Measurements from ENCODE around the gene ACOT8.
"Not testable (repeated sequence)": the region's sequence is repeated elsewhere in the genome, so short reads cannot be mapped to it uniquely, and the experiment has no call there.

Gene ACOT8

GRCh38 chr20:45880988-45881788 is 24.0 kb upstream of the ACOT8 start, which contains the start of gene ZSWIM1:
ZSWIM1 (plus strand) TSS chr20:45881227; CDS start chr20:45882593, 1,366 bp downstream.
- H3K79me1 ChIP-seq (ENCODE audit: low read length): peaks cover 2% of the 10 kb centered on the region
- H4K8ac ChIP-seq (ENCODE audit: low read depth, low read length): no peak within 1 kb of the TSS
- H3K4me1 ChIP-seq (ENCODE audit: control insufficient read depth, low read depth, low read length): no peaks in the 10 kb centered on the region
- DNase-seq: peak; percentile 100
- H2BK5ac ChIP-seq (ENCODE audit: low read length): no peak within 1 kb of the TSS
- H3K27me3 ChIP-seq (ENCODE audit: insufficient read depth, low read length, poor library complexity): no peaks in the 10 kb centered on the region
- H2BK15ac ChIP-seq (replicated peaks; ENCODE audit: low read depth): no peak within 1 kb of the TSS
- H3K56ac ChIP-seq (ENCODE audit: low read length): peak within 1 kb of the TSS; percentile 93
- H3K27ac ChIP-seq (ENCODE audit: low read depth, low read length): no peak within 1 kb of the TSS
- peaks cover 7% of the 10 kb centered on the region for H3K36me3 ChIP-seq (ENCODE audit: control insufficient read depth, insufficient read depth, low read length)
- H3K4me3 ChIP-seq (ENCODE audit: low read length): peak within 1 kb of the TSS; percentile 75
- H2BK120ac ChIP-seq (ENCODE audit: low read depth, low read length): no peak within 1 kb of the TSS
- H3K4me2 ChIP-seq (ENCODE audit: low read length): peak within 1 kb of the TSS; percentile 67
- no peak within 1 kb of the TSS for H4K5ac ChIP-seq (ENCODE audit: low read length)
- H3K23ac ChIP-seq (ENCODE audit: low read length): no peak within 1 kb of the TSS
- no peak within 1 kb of the TSS for H3K4ac ChIP-seq (ENCODE audit: low read depth, low read length)
- no CpG with 5 or more reads among the region's 23 CpGs for WGBS (ENCODE audit: extremely low coverage, insufficient coverage, low lambda C conversion rate)
- peak within 1 kb of the TSS; percentile 84 for H3K9ac ChIP-seq (ENCODE audit: low read length)
- no peak within 1 kb of the TSS for H3K18ac ChIP-seq (ENCODE audit: low read length)
- H2AK5ac ChIP-seq (ENCODE audit: low read length): no peak within 1 kb of the TSS
- peaks cover 5% of the 10 kb centered on the region for H3K79me2 ChIP-seq (ENCODE audit: control insufficient read depth, insufficient read depth, low read length)

GRCh38 chr20:45878076-45878761 is 21.0 kb upstream of the ACOT8 start:
- Histone ChIP-seq H3K4ac (ENCODE audit: low read depth, low read length) (no peak overlapping the region), H3K27ac (ENCODE audit: low read depth, low read length) (no peak overlapping the region), H2BK120ac (ENCODE audit: low read depth, low read length) (no peak overlapping the region), H3K23ac (ENCODE audit: low read length) (no peak overlapping the region), H3K27me3 (ENCODE audit: insufficient read depth, low read length, poor library complexity) (no peaks in the 10 kb centered on the region), H4K8ac (ENCODE audit: low read depth, low read length) (no peak overlapping the region), H2AK5ac (ENCODE audit: low read length) (no peak overlapping the region), H3K4me1 (ENCODE audit: control insufficient read depth, low read depth, low read length) (no peaks in the 10 kb centered on the region), H2BK5ac (ENCODE audit: low read length) (no peak overlapping the region), H3K18ac (ENCODE audit: low read length) (no peak overlapping the region), H3K9ac (ENCODE audit: low read length) (no peak overlapping the region), H3K4me3 (ENCODE audit: low read length) (no peak overlapping the region), H3K56ac (ENCODE audit: low read length) (no peak overlapping the region), H2BK15ac (replicated peaks; ENCODE audit: low read depth) (no peak overlapping the region), H3K4me2 (ENCODE audit: low read length) (no peak overlapping the region), H3K79me1 (ENCODE audit: low read length) (peaks cover 2% of the 10 kb centered on the region), H3K79me2 (ENCODE audit: control insufficient read depth, insufficient read depth, low read length) (peaks cover 5% of the 10 kb centered on the region), H4K5ac (ENCODE audit: low read length) (no peak overlapping the region), H3K36me3 (ENCODE audit: control insufficient read depth, insufficient read depth, low read length) (peaks cover 5% of the 10 kb centered on the region)
- no CpG with 5 or more reads among the region's 13 CpGs for whole genome bisulfite sequencing (ENCODE audit: extremely low coverage, insufficient coverage, low lambda C conversion rate)
- DNase-seq: no peak

- DNase-seq: peak; percentile 31
- H2BK120ac ChIP-seq (ENCODE audit: low read depth, low read length): no peak overlapping the region
- H3K23ac ChIP-seq (ENCODE audit: low read length): no peak overlapping the region
- H3K56ac ChIP-seq (ENCODE audit: low read length): no peak overlapping the region
- H4K5ac ChIP-seq (ENCODE audit: low read length): no peak overlapping the region
- H3K36me3 ChIP-seq (ENCODE audit: control insufficient read depth, insufficient read depth, low read length): no peaks in the 10 kb centered on the region
- no peak overlapping the region for H2AK5ac ChIP-seq (ENCODE audit: low read length)
- H3K79me1 ChIP-seq (ENCODE audit: low read length): no peaks in the 10 kb centered on the region
- H3K27ac ChIP-seq (ENCODE audit: low read depth, low read length): no peak overlapping the region
- H3K79me2 ChIP-seq (ENCODE audit: control insufficient read depth, insufficient read depth, low read length): no peaks in the 10 kb centered on the region
- H3K4ac ChIP-seq (ENCODE audit: low read depth, low read length): no peak overlapping the region
- H2BK15ac ChIP-seq (replicated peaks; ENCODE audit: low read depth): no peak overlapping the region
- no peak overlapping the region for H3K4me3 ChIP-seq (ENCODE audit: low read length)
- no peak overlapping the region for H4K8ac ChIP-seq (ENCODE audit: low read depth, low read length)
- no peak overlapping the region for H3K18ac ChIP-seq (ENCODE audit: low read length)
- H3K27me3 ChIP-seq (ENCODE audit: insufficient read depth, low read length, poor library complexity): no peaks in the 10 kb centered on the region
- H3K4me1 ChIP-seq (ENCODE audit: control insufficient read depth, low read depth, low read length): no peaks in the 10 kb centered on the region
- H2BK5ac ChIP-seq (ENCODE audit: low read length): no peak overlapping the region
- H3K4me2 ChIP-seq (ENCODE audit: low read length): no peak overlapping the region
- no CpG with 5 or more reads among the region's 4 CpGs for WGBS (ENCODE audit: extremely low coverage, insufficient coverage, low lambda C conversion rate)
- no peak overlapping the region for H3K9ac ChIP-seq (ENCODE audit: low read length)
Measured at GRCh38 chr20:45874576-45874975, 17.4 kb upstream of the ACOT8 start.

- not testable (repeated sequence) for H3K56ac ChIP-seq (ENCODE audit: low read length); H3K9ac ChIP-seq (ENCODE audit: low read length); H4K8ac ChIP-seq (ENCODE audit: low read depth, low read length); H3K23ac ChIP-seq (ENCODE audit: low read length); H3K27me3 ChIP-seq (ENCODE audit: insufficient read depth, low read length, poor library complexity); H4K5ac ChIP-seq (ENCODE audit: low read length); H2BK120ac ChIP-seq (ENCODE audit: low read depth, low read length); H3K4me3 ChIP-seq (ENCODE audit: low read length); H3K4me1 ChIP-seq (ENCODE audit: control insufficient read depth, low read depth, low read length); H3K4me2 ChIP-seq (ENCODE audit: low read length); DNase-seq; H3K4ac ChIP-seq (ENCODE audit: low read depth, low read length); H2BK15ac ChIP-seq (replicated peaks; ENCODE audit: low read depth); H3K18ac ChIP-seq (ENCODE audit: low read length); H3K79me1 ChIP-seq (ENCODE audit: low read length); H3K79me2 ChIP-seq (ENCODE audit: control insufficient read depth, insufficient read depth, low read length); H3K27ac ChIP-seq (ENCODE audit: low read depth, low read length); H2AK5ac ChIP-seq (ENCODE audit: low read length); H3K36me3 ChIP-seq (ENCODE audit: control insufficient read depth, insufficient read depth, low read length); H2BK5ac ChIP-seq (ENCODE audit: low read length)
- no CpG with 5 or more reads among the region's 10 CpGs for WGBS (ENCODE audit: extremely low coverage, insufficient coverage, low lambda C conversion rate)
Measured at GRCh38 chr20:45874104-45874481, 16.9 kb upstream of the ACOT8 start.

- Histone ChIP-seq H2BK15ac (replicated peaks; ENCODE audit: low read depth) (no peak overlapping the region), H3K4me3 (ENCODE audit: low read length) (no peak overlapping the region), H4K5ac (ENCODE audit: low read length) (no peak overlapping the region), H3K4ac (ENCODE audit: low read depth, low read length) (no peak overlapping the region), H3K79me2 (ENCODE audit: control insufficient read depth, insufficient read depth, low read length) (no peaks in the 10 kb centered on the region), H3K36me3 (ENCODE audit: control insufficient read depth, insufficient read depth, low read length) (no peaks in the 10 kb centered on the region), H3K23ac (ENCODE audit: low read length) (no peak overlapping the region), H3K9ac (ENCODE audit: low read length) (no peak overlapping the region), H3K27me3 (ENCODE audit: insufficient read depth, low read length, poor library complexity) (no peaks in the 10 kb centered on the region), H3K27ac (ENCODE audit: low read depth, low read length) (no peak overlapping the region), H3K56ac (ENCODE audit: low read length) (no peak overlapping the region), H3K4me2 (ENCODE audit: low read length) (no peak overlapping the region), H2AK5ac (ENCODE audit: low read length) (no peak overlapping the region), H2BK5ac (ENCODE audit: low read length) (no peak overlapping the region), H4K8ac (ENCODE audit: low read depth, low read length) (no peak overlapping the region), H3K79me1 (ENCODE audit: low read length) (no peaks in the 10 kb centered on the region), H3K18ac (ENCODE audit: low read length) (no peak overlapping the region), H2BK120ac (ENCODE audit: low read depth, low read length) (no peak overlapping the region), H3K4me1 (ENCODE audit: control insufficient read depth, low read depth, low read length) (no peaks in the 10 kb centered on the region)
- DNase-seq: no peak
- WGBS (ENCODE audit: extremely low coverage, insufficient coverage, low lambda C conversion rate): no CpG with 5 or more reads among the region's 1 CpG
Measured at GRCh38 chr20:45873409-45874103, 16.4 kb upstream of the ACOT8 start.

Measured in mesendoderm (in vitro differentiated cells).